Neuronal stem cell (in vitro differentiated cells): Measurements from ENCODE around the gene ELP1. TPM values are rescaled to one million over a fixed set of nuclear protein-coding genes. Genes with fewer than 3 reads are reported as not detected.

ENCODE experiments used
- DNase-seq: peaks from one replicate; pipeline ENCODE4 v3.0.0-alpha.2; 2013; ENCODE audit warnings: low spot score
- H2AFZ ChIP-seq: one replicate; pipeline ENCODE4 v1.6.1; 2013; ENCODE audit warnings: mild to moderate bottlenecking, low read length, inconsistent platforms
- H2AK5ac ChIP-seq: 2 replicates; pipeline ENCODE4 v1.6.1; 2013; ENCODE audit warnings: low read depth, mild to moderate bottlenecking, inconsistent platforms, low read length, moderate library complexity, mixed read lengths
- H2BK120ac ChIP-seq: 2 replicates; pipeline ENCODE4 v1.6.1; 2013; ENCODE audit warnings: low read depth, mild to moderate bottlenecking, inconsistent platforms, low read length, moderate library complexity, mixed read lengths
- H2BK12ac ChIP-seq: one replicate; pipeline ENCODE4 v1.6.1; 2013; ENCODE audit warnings: low read length, inconsistent platforms
- H2BK15ac ChIP-seq: 2 replicates; pipeline ENCODE4 v1.6.1; 2013; ENCODE audit warnings: mild to moderate bottlenecking, low read length, inconsistent platforms, mixed read lengths
- H2BK5ac ChIP-seq: one replicate; pipeline ENCODE4 v1.6.1; 2013; ENCODE audit warnings: inconsistent platforms, mild to moderate bottlenecking, low read length, moderate library complexity
- H3K14ac ChIP-seq: one replicate; pipeline ENCODE4 v1.6.1; 2013; ENCODE audit warnings: low read length, inconsistent platforms
- H3K18ac ChIP-seq: 2 replicates; pipeline ENCODE4 v1.6.1; 2013; ENCODE audit warnings: low read length, inconsistent platforms
- H3K23ac ChIP-seq: 2 replicates; pipeline ENCODE4 v1.6.1; 2013; ENCODE audit warnings: low read depth, mild to moderate bottlenecking, mixed read lengths, low read length, inconsistent platforms; ENCODE audit not compliant: poor library complexity
- H3K27ac ChIP-seq: replicated peaks from 3 replicates; pipeline ENCODE4 v1.5.1; 2013; ENCODE audit warnings: low read length, inconsistent platforms
- H3K27me3 ChIP-seq, 3 experiments: 2 replicates each; pipeline ENCODE4 v1.6.1; 2013; ENCODE audit warnings: low read length in 3 of 3, mild to moderate bottlenecking in 2 of 3, inconsistent platforms in 1 of 3, low read depth in 1 of 3, mixed read lengths in 1 of 3, moderate library complexity in 1 of 3; ENCODE audit not compliant: control insufficient read depth in 3 of 3, insufficient read depth in 3 of 3
- H3K36me3 ChIP-seq, 2 donors: replicated peaks in 1 of 2; 2 replicates each; pipeline ENCODE4 v1.6.1; 2013; ENCODE audit warnings: low read length in 2 of 2; ENCODE audit not compliant: control insufficient read depth in 2 of 2, insufficient read depth in 2 of 2
- H3K4ac ChIP-seq: 2 replicates; pipeline ENCODE4 v1.6.1; 2013; ENCODE audit warnings: inconsistent platforms, mild to moderate bottlenecking, low read length, moderate library complexity
- H3K4me1 ChIP-seq, 2 donors: 1 replicate in 1 of 2; 2 replicates in 1 of 2; pipeline ENCODE4 v1.6.1; 2013; ENCODE audit warnings: low read length in 2 of 2, low read depth in 1 of 2; ENCODE audit not compliant: control insufficient read depth in 2 of 2, insufficient read depth in 1 of 2
- H3K4me2 ChIP-seq: one replicate; pipeline ENCODE4 v1.6.1; 2013; ENCODE audit warnings: mild to moderate bottlenecking, low read length, inconsistent platforms; ENCODE audit not compliant: insufficient read depth, poor library complexity, severe bottlenecking
- H3K4me3 ChIP-seq, 2 donors: 2 replicates each; pipeline ENCODE4 v1.5.1; 2013; ENCODE audit warnings: low read length in 2 of 2, mild to moderate bottlenecking in 2 of 2, inconsistent platforms in 1 of 2, moderate library complexity in 1 of 2
- H3K79me1 ChIP-seq: one replicate; pipeline ENCODE4 v1.6.1; 2013; ENCODE audit warnings: low read depth, mild to moderate bottlenecking, inconsistent platforms, low read length, moderate library complexity
- H3K9ac ChIP-seq: one replicate; pipeline ENCODE4 v1.6.1; 2013; ENCODE audit warnings: mild to moderate bottlenecking, low read depth, low read length, inconsistent platforms; ENCODE audit not compliant: poor library complexity
- H3K9me3 ChIP-seq, 2 donors: replicated peaks in 1 of 2; 2 replicates each; pipeline versions ENCODE3 to v1.6.1; 2013; ENCODE audit warnings: low read length in 2 of 2, mild to moderate bottlenecking in 2 of 2, inconsistent platforms in 1 of 2, low read depth in 1 of 2, mixed read lengths in 1 of 2, moderate library complexity in 1 of 2; ENCODE audit not compliant: control insufficient read depth in 2 of 2, insufficient read depth in 1 of 2
- H4K8ac ChIP-seq: one replicate; pipeline ENCODE4 v1.6.1; 2013; ENCODE audit warnings: low read depth, mild to moderate bottlenecking, inconsistent platforms, low read length, moderate library complexity
- H4K91ac ChIP-seq: one replicate; pipeline ENCODE4 v1.6.1; 2013; ENCODE audit warnings: low read length, low read depth, mild to moderate bottlenecking, inconsistent platforms; ENCODE audit not compliant: poor library complexity
- WGBS, 2 donors: extraction: QIAGEN DNeasy Blood & Tissue Kit; methylation state at CpG; one replicate each; pipeline ENCODE4 v1.1.7; 2013; ENCODE audit warnings: missing lambda C conversion rate in 2 of 2, mixed read lengths in 1 of 2; ENCODE audit not compliant: insufficient read length in 2 of 2, insufficient replicate concordance in 1 of 2; ENCODE audit errors: extremely low coverage in 2 of 2; 5-methylcytosine and 5-hydroxymethylcytosine counted together
- small RNA-seq: library from polyadenylated mRNA; stranded (forward); fragments of <200 nt; extraction: miRNeasy Mini kit (QIAGEN cat#:217004); gene quantifications from one replicate; pipeline ENCODE3, GENCODE V24; 2013; ENCODE audit not compliant: insufficient read depth

The ELP1 gene

GRCh38 chr9:108831496-108832178 lies 102.3 kb downstream of the ELP1 start:
- no peak overlapping the region for H3K18ac ChIP-seq
- H2AFZ ChIP-seq: no peak overlapping the region
- no peak overlapping the region for H2BK5ac ChIP-seq
- no peak overlapping the region for H3K4me2 ChIP-seq
- no peaks in the 10 kb centered on the region for H3K36me3 ChIP-seq
- H3K4ac ChIP-seq: no peak overlapping the region
- no peak overlapping the region for H3K9ac ChIP-seq
- H3K14ac ChIP-seq: no peak overlapping the region
- H4K91ac ChIP-seq: no peak overlapping the region
- H2BK15ac ChIP-seq: no peak overlapping the region
- H3K9me3 ChIP-seq: no peaks in the 10 kb centered on the region
- H3K4me3 ChIP-seq: no peak overlapping the region
- no peak overlapping the region for H3K27ac ChIP-seq
- H3K4me1 ChIP-seq: no peaks in the 10 kb centered on the region
- no peak overlapping the region for H3K23ac ChIP-seq
- no peak for DNase-seq
- no peaks in the 10 kb centered on the region for H3K79me1 ChIP-seq
- no CpG with 5 or more reads among the region's 1 CpG for WGBS, 2 donors
- no peak overlapping the region for H2BK12ac ChIP-seq
- H2BK120ac ChIP-seq: no peak overlapping the region
- no peaks in the 10 kb centered on the region for H3K27me3 ChIP-seq
- no peak overlapping the region for H4K8ac ChIP-seq
- no peak overlapping the region for H2AK5ac ChIP-seq

DNA sequence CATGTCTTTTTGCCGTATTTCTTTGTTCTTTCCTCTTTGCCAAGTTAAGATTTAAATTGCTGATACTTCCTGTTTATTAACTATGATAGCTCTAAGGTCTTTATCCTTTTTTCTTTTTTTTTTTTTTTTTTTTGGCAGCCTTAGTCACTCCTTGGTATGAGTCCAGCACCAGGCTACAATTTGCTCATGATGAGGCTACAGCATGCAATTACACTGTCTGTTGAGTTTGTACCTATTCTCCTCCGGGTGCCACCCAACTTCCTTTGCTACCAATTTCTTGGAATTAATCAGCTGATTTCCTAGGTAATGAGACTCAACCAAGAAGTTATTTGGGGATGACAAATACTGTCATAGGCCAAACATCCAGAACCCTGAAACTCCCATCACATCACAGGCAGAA lies 103.7 kb downstream of the ELP1 start:
- Histone ChIP-seq H3K27me3 (no peaks in the 10 kb centered on the region), H3K27ac (no peak overlapping the region), H2BK15ac (no peak overlapping the region), H2AFZ (no peak overlapping the region), H2BK120ac (no peak overlapping the region), H3K23ac (no peak overlapping the region), H2AK5ac (no peak overlapping the region), H2BK5ac (no peak overlapping the region), H3K79me1 (no peaks in the 10 kb centered on the region), H3K4ac (no peak overlapping the region), H3K4me3 (no peak overlapping the region), H3K4me1 (no peaks in the 10 kb centered on the region), H4K91ac (no peak overlapping the region), H3K14ac (no peak overlapping the region), H3K4me2 (no peak overlapping the region), H3K18ac (no peak overlapping the region), H3K9ac (no peak overlapping the region), H2BK12ac (no peak overlapping the region), H3K9me3 (no peaks in the 10 kb centered on the region), H4K8ac (no peak overlapping the region), H3K36me3 (no peaks in the 10 kb centered on the region)
- WGBS, 2 donors: no CpG with 5 or more reads among the region's 2 CpGs
- no peak for DNase-seq

DNA sequence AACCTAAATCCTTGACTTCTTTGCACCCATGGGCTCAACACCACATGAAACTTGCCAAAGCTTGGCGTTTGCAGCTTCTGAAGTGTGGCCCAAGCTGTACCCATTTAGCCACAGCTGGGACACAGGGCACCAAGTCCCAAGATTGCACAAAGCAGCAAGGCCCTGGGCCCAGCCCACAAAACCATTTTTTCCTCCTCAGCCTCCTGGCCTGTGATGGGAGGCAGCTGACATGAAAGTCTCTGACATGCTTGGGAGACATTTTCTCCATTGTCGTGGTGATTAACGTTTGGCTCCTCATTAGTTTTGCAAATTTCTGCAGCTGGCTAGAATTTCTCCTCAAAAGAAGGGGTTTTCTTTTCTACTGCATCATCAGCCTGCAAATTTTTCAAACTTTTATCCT lies 110.1 kb downstream of the ELP1 start:
- no CpG with 5 or more reads among the region's 3 CpGs for WGBS, 2 donors
- Histone ChIP-seq H3K4me3 (no peak overlapping the region), H3K9me3 (peaks cover 0 to 6% of the 10 kb centered on the region in 2 donors), H3K18ac (no peak overlapping the region), H2BK120ac (no peak overlapping the region), H2BK5ac (no peak overlapping the region), H4K8ac (no peak overlapping the region), H3K27me3 (no peaks in the 10 kb centered on the region), H2AK5ac (no peak overlapping the region), H2BK12ac (no peak overlapping the region), H3K27ac (no peak overlapping the region), H4K91ac (no peak overlapping the region), H3K79me1 (no peaks in the 10 kb centered on the region), H2BK15ac (no peak overlapping the region), H2AFZ (no peak overlapping the region), H3K23ac (no peak overlapping the region), H3K4me2 (no peak overlapping the region), H3K4ac (no peak overlapping the region), H3K36me3 (no peaks in the 10 kb centered on the region), H3K4me1 (no peaks in the 10 kb centered on the region), H3K14ac (no peak overlapping the region), H3K9ac (no peak overlapping the region)
- DNase-seq: no peak

Small RNA genes within 50 kb of the gene (small RNA-seq; reads per million reads assigned to genes)
- not detected for gene AL359692.1
